AG04450 (cell line): ENCODE data around the gene SPDYE6. TPM values are rescaled to one million over a fixed set of nuclear protein-coding genes. Genes with fewer than 3 reads are reported as not detected.
"Not testable (repeated sequence)": the region's sequence is repeated elsewhere in the genome, so short reads cannot be mapped to it uniquely, and the experiment has no call there.

Experiments used
- CTCF ChIA-PET: fragments of 300-600, 350-600 bp; formaldehyde crosslinking; extraction: SDS; loops from one replicate; lab custom pipeline; 2022; ENCODE audit warnings: antibody characterized with exemption, inconsistent platforms; lab: Charles Lee
- POLR2A ChIA-PET: fragments of 350-600 bp; formaldehyde crosslinking; extraction: SDS; loops from one replicate; lab custom pipeline; 2021; ENCODE audit warnings: antibody characterized with exemption, inconsistent platforms; lab: Yijun Ruan, JAX
- DNase-seq: peaks from one replicate; pipeline ENCODE4 v3.0.0-alpha.2; 2011; ENCODE audit warnings: low read depth, low spot score
- H3K27ac ChIP-seq: one replicate; pipeline ENCODE4 v1.5.1; 2012; ENCODE audit warnings: low read depth, low read length, control low read depth
- H3K27me3 ChIP-seq: one replicate; pipeline ENCODE4 v1.6.0; 2012; ENCODE audit warnings: low read length; ENCODE audit not compliant: control insufficient read depth, insufficient read depth
- H3K4me3 ChIP-seq: 2 replicates; pipeline ENCODE4 v1.5.1; 2011; ENCODE audit warnings: mild to moderate bottlenecking, low read depth, low read length, control low read depth
- H3K9me3 ChIP-seq: 2 replicates; pipeline ENCODE4 v1.5.1; 2012; ENCODE audit warnings: low read length; ENCODE audit not compliant: control insufficient read depth, insufficient read depth
- CTCF ChIP-seq: IDR thresholded peaks from 2 replicates; pipeline ENCODE4 v1.5.1; 2011; ENCODE audit warnings: low read depth, low read length, control low read depth, inconsistent platforms
- polyA plus RNA-seq: library from polyadenylated mRNA; depleted of rRNA; stranded (reverse); fragments of >200 nt; gene quantifications from 2 replicates; pipeline ENCODE4 v1.2.3, GENCODE V29; 2011

The SPDYE6 gene
- polyA plus RNA-seq, 1 experiment = not detected

GRCh38 chr7:102304668-102305067, 51.6 kb downstream of the SPDYE6 start:
- no peak for DNase-seq
- POLR2A ChIA-PET = no interaction called here
- CTCF ChIA-PET = interaction anchor here (1.0 kb wide), 1 partner anchor 32 kb away, joined by 3 read pairs; no protein-coding TSS in a partner anchor
- peaks cover 6% of the 10 kb centered on the region for H3K27me3 ChIP-seq
- TF ChIP-seq CTCF = no peak
- no peaks in the 10 kb centered on the region for H3K9me3 ChIP-seq
- no peak overlapping the region for H3K4me3 ChIP-seq
- no peak overlapping the region for H3K27ac ChIP-seq

GRCh38 chr7:102303669-102304422, 52.4 kb downstream of the SPDYE6 start:
- no peaks in the 10 kb centered on the region for H3K9me3 ChIP-seq
- DNase-seq = no peak
- CTCF ChIA-PET = no interaction called here
- TF ChIP-seq CTCF = no peak
- H3K4me3 ChIP-seq = no peak overlapping the region
- POLR2A ChIA-PET = no interaction called here
- peaks cover 7% of the 10 kb centered on the region for H3K27me3 ChIP-seq
- no peak overlapping the region for H3K27ac ChIP-seq

- H3K27ac ChIP-seq = no peak overlapping the region
- POLR2A ChIA-PET = no interaction called here
Observed at GRCh38 chr7:102302025-102302424, 54.2 kb downstream of the SPDYE6 start.

GRCh38 chr7:102301367-102301766, 54.9 kb downstream of the SPDYE6 start:
- H3K27ac ChIP-seq, DNase-seq, POLR2A ChIA-PET, H3K27me3 ChIP-seq, H3K4me3 ChIP-seq, H3K9me3 ChIP-seq: not testable (repeated sequence)
- CTCF ChIA-PET = interaction anchor here (0.5 to 0.9 kb wide), 2 partner anchors 144 to 165 kb away, joined by 5 to 6 read pairs; no protein-coding TSS in a partner anchor

More at GRCh38 chr7:102302025-102302424, 54.2 kb downstream of the SPDYE6 start:
- TF ChIP-seq CTCF = no peak
- DNase-seq = no peak
- CTCF ChIA-PET = no interaction called here
- peaks cover 10% of the 10 kb centered on the region for H3K27me3 ChIP-seq
- H3K4me3 ChIP-seq = no peak overlapping the region
- no peaks in the 10 kb centered on the region for H3K9me3 ChIP-seq

GRCh38 chr7:102300643-102301221, 55.5 kb downstream of the SPDYE6 start:
- DNase-seq = no peak
- POLR2A ChIA-PET = no interaction called here

More at GRCh38 chr7:102300643-102301221, 55.5 kb downstream of the SPDYE6 start:
- Histone ChIP-seq H3K4me3 (no peak overlapping the region), H3K27ac (no peak overlapping the region), H3K27me3 (peaks cover 10% of the 10 kb centered on the region), H3K9me3 (no peaks in the 10 kb centered on the region)
- CTCF ChIA-PET = interaction anchor here (0.5 to 0.9 kb wide), 2 partner anchors 145 to 165 kb away, joined by 5 to 6 read pairs; no protein-coding TSS in a partner anchor
- TF ChIP-seq CTCF = no peak
